Neural progenitor cell (in vitro differentiated cells): ENCODE results near the gene IFIT1B.

ENCODE experiments used
- CTCF ChIP-seq: fragments of 200-600 bp; sonication (generic); IDR thresholded peaks from 2 replicates; pipeline ENCODE4 v1.5.1; 2017; ENCODE audit warnings: antibody characterized with exemption, mild to moderate bottlenecking
- EZH2 ChIP-seq: fragments of 200-600 bp; sonication (generic); IDR thresholded peaks from 2 replicates; pipeline ENCODE4 v1.6.1; 2017; ENCODE audit warnings: antibody characterized with exemption, mild to moderate bottlenecking, moderate library complexity

- TF ChIP-seq CTCF (no peak), EZH2 (no peak)
Measured at GRCh38 chr10:89371079-89371478, 6.8 kb upstream of the IFIT1B start.
